T-cell (primary cell): ENCODE results near the gene FAM53B. TPM values are rescaled to one million over a fixed set of nuclear protein-coding genes. Genes with fewer than 3 reads are reported as not detected.
A peak's percentile ranks its signal among the peaks of the same experiment; 100 is the strongest.

Source experiments
- ATAC-seq, 4 experiments: fragments of 200-7000 bp in 3 of 4; fragments of 150-1000 bp in 1 of 4; cut with Tn5 transposase; replicated peaks in 1 of 4; 1 replicate in 3 of 4; 2 replicates in 1 of 4; pipeline ENCODE4 v1.10.0; 2021; ENCODE audit warnings: moderate library complexity in 3 of 4, mild to moderate bottlenecking in 2 of 4, moderate number of reproducible peaks in 1 of 4
- CTCF ChIA-PET, 2 donors: fragments of 300-600 bp; sonication (Branson Sonifier 250); formaldehyde crosslinking; loops; one replicate each; lab custom pipeline; 2022; ENCODE audit warnings: antibody characterized with exemption in 2 of 2; lab: Charles Lee
- POLR2A ChIA-PET, 2 donors: fragments of 300-600 bp; sonication (Branson Sonifier 250); formaldehyde crosslinking; loops; one replicate each; lab custom pipeline; 2022; ENCODE audit warnings: antibody characterized with exemption in 2 of 2; lab: Charles Lee
- DNase-seq, 35 experiments: peaks; one replicate each; pipeline versions ENCODE4 v3.0.0 to v3.0.0-alpha.2; 2013 to 2023
- H3K27ac ChIP-seq: one replicate; pipeline ENCODE4 v1.5.1; 2013; ENCODE audit warnings: low read length
- H3K27me3 ChIP-seq, 2 experiments: replicated peaks in 1 of 2; 1 replicate in 1 of 2; 2 replicates in 1 of 2; pipeline versions ENCODE4 v1.6.1 to v1.7.0; 2013; ENCODE audit warnings: low read length in 1 of 2, mixed read lengths in 1 of 2; ENCODE audit not compliant: control insufficient read depth in 2 of 2, insufficient read depth in 2 of 2; ENCODE audit errors: extremely low read depth in 1 of 2
- H3K36me3 ChIP-seq, 2 donors: 1 replicate in 1 of 2; 2 replicates in 1 of 2; pipeline versions ENCODE4 v1.6.1 to v1.7.0; 2013; ENCODE audit warnings: low read length in 1 of 2; ENCODE audit not compliant: control insufficient read depth in 2 of 2, insufficient read depth in 1 of 2; ENCODE audit errors: extremely low read depth in 1 of 2
- H3K4me1 ChIP-seq, 2 experiments: 1 replicate in 1 of 2; 2 replicates in 1 of 2; pipeline versions ENCODE4 v1.6.1 to v1.7.0; 2013; ENCODE audit warnings: low read length in 2 of 2, mixed read lengths in 1 of 2; ENCODE audit not compliant: insufficient read depth in 2 of 2, control insufficient read depth in 1 of 2; ENCODE audit errors: extremely low read depth in 1 of 2
- H3K4me3 ChIP-seq, 2 donors: 1 replicate in 1 of 2; 2 replicates in 1 of 2; pipeline versions ENCODE4 v1.5.1 to v1.7.0; 2013; ENCODE audit warnings: mild to moderate bottlenecking in 2 of 2, low read length in 1 of 2, moderate library complexity in 1 of 2; ENCODE audit not compliant: control insufficient read depth in 1 of 2; ENCODE audit errors: extremely low read depth in 1 of 2
- H3K9me3 ChIP-seq: 2 replicates; pipeline ENCODE4 v1.7.0; 2013
- H3K27ac Mint-ChIP-seq, 2 donors: one replicate each; pipeline ENCODE4 v1.8.0; 2020 to 2021; ENCODE audit warnings: mild to moderate bottlenecking in 2 of 2, mixed read lengths in 2 of 2
- H3K27me3 Mint-ChIP-seq, 2 donors: one replicate each; pipeline ENCODE4 v1.8.0; 2021 to 2022; ENCODE audit warnings: mixed read lengths in 2 of 2
- H3K36me3 Mint-ChIP-seq: one replicate; pipeline ENCODE4 v1.8.0; 2021; ENCODE audit warnings: mixed read lengths
- H3K4me1 Mint-ChIP-seq, 3 donors: one replicate each; pipeline ENCODE4 v1.8.0; 2020 to 2022; ENCODE audit warnings: mixed read lengths in 3 of 3, mild to moderate bottlenecking in 1 of 3
- H3K4me3 Mint-ChIP-seq, 3 donors: one replicate each; pipeline ENCODE4 v1.8.0; 2020 to 2022; ENCODE audit warnings: mild to moderate bottlenecking in 3 of 3, mixed read lengths in 3 of 3, moderate library complexity in 3 of 3
- H3K9me3 Mint-ChIP-seq, 3 donors: one replicate each; pipeline ENCODE4 v1.8.0; 2020 to 2022; ENCODE audit warnings: mixed read lengths in 3 of 3
- WGBS: methylation state at CpG from one replicate; pipeline ENCODE4 v1.1.5; 2013; ENCODE audit warnings: missing lambda C conversion rate; ENCODE audit not compliant: insufficient coverage; 5-methylcytosine and 5-hydroxymethylcytosine counted together
- total RNA-seq, 35 experiments: library from RNA in 6 of 35; stranded (reverse) in 6 of 35; fragments of 120-200 nt in 1 of 35; gene quantifications; one replicate each; pipeline versions ENCODE4 v1.2.1 to v1.2.4 and lab custom pipeline; 2013 to 2026

Gene FAM53B
- total RNA-seq, 5 donors from 2014 or later (not counting 1 experiment from before 2014, with no cell fraction given) = 39.3 to 86.5 (median 52.3) TPM

DNA sequence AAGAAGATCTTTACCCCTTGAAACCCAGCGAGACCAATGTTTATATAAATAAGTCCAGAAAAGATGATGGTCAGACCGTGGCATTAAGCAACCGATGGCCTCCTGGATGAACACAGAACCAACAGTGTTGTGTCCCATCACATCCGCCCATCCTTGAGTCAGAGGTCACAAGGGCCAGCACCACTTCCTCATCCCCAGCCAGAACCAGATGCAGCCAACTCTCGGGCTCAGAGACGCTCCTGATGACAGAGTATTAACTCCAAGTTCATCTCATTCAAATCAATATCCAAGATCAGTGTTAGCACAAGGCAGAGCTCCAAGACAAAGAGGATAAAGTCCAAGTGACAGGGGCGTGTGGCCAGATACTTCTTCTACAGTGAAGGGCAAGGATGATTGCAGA lies 63.5 kb downstream of the FAM53B start:
- H3K27ac ChIP-seq = no peak overlapping the region
- CTCF ChIA-PET = no interaction called here
- ATAC-seq (no peak), DNase-seq (peak in 1 of 35 experiments; percentile 34)
- Mint-ChIP-seq H3K4me1 (peaks cover 85 to 90% (median 88%) of the 10 kb centered on the region in 3 donors), H3K9me3 (no peaks in the 10 kb centered on the region), H3K27ac (peak overlapping the region; percentile 59 to 96), H3K27me3 (no peaks in the 10 kb centered on the region), H3K4me3 (no peak overlapping the region), H3K36me3 (peaks cover 22% of the 10 kb centered on the region)
- peaks cover 54 to 92% of the 10 kb centered on the region in 2 experiments for H3K4me1 ChIP-seq
- H3K36me3 ChIP-seq = peaks cover 12 to 42% of the 10 kb centered on the region in 2 donors
- POLR2A ChIA-PET = no interaction called here
- 100% methylated on average over 3 of the region's 7 CpGs for WGBS
- H3K4me3 ChIP-seq = no peak overlapping the region
- no peaks in the 10 kb centered on the region for H3K9me3 ChIP-seq
- no peaks in the 10 kb centered on the region for H3K27me3 ChIP-seq

DNA sequence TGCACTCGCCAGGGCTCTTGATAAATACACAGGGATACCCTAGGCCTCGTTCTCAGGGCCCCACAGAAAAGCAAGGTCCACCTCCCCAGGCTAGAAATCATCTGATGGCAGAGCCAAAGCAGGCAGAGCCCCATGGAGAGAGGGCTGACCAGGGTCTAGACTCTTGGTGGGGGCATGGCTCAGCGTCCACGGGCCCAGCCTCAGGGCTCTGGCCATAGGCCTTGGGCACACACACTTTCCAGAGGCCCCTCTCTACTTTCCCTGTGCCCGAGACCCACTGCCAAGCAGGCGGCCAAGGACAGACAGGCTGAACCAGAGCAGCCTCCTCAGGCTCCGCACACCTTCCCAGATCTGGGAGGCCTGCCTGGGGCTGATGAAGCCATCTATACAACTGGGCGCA lies 64.8 kb downstream of the FAM53B start:
- POLR2A ChIA-PET = interaction anchor here in 1 of 2 donors (0.9 to 1.6 kb wide), 2 partner anchors 10 to 38 kb away, joined by 5 to 8 read pairs; no protein-coding TSS in a partner anchor
- peak overlapping the region; percentile 67 for H3K27ac ChIP-seq

DNA sequence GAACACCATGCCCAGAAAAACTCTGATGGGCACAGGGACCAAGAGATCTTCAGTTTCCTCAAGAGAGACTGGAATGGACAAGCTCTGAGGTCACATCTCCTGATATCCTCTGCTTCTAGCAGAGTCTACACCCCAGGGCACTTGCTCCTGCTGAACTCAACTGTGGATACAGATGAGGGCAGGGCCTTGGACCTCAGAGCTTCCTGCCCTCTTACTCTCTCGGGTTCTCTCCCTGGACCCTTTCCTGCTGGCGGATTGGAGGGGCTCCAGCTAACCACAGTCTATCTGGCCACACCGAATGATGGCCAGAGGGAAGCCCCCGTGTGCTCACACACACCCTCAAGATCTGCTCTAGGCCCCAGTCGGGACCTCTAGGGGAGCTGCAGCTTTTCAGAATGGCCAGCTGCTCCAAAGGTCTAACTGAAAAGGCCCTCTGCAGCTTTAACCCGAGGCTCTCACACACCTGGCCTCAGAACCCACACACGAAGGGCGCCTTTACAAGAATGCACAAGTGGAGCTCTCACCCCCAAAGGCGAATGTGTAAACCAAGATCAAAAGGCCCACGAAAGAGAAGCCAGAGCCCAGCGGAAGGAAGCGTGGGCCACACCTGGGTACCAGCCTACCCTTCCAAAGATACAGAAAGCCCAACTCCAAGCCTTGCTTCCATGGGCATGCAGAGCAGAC lies 65.5 kb downstream of the FAM53B start:
- H3K9me3 Mint-ChIP-seq = no peaks in the 10 kb centered on the region
- DNase-seq = peak in 34 of 35 experiments; percentile 36 to 75 (median 56)
- Histone ChIP-seq H3K36me3 (peaks cover 12 to 51% of the 10 kb centered on the region in 2 donors), H3K9me3 (no peaks in the 10 kb centered on the region), H3K4me1 (peaks cover 60 to 94% of the 10 kb centered on the region in 2 experiments), H3K4me3 (peak overlapping the region; percentile 3 to 32), H3K27ac (peak overlapping the region; percentile 67), H3K27me3 (no peaks in the 10 kb centered on the region)
- H3K4me3 Mint-ChIP-seq = peak overlapping the region; percentile 61 to 88 (median 66)
- H3K27me3 Mint-ChIP-seq = no peaks in the 10 kb centered on the region
- H3K4me1 Mint-ChIP-seq = peaks cover 81 to 92% (median 87%) of the 10 kb centered on the region in 3 donors
- H3K27ac Mint-ChIP-seq = peak overlapping the region; percentile 96 to 97
- H3K36me3 Mint-ChIP-seq = peaks cover 24% of the 10 kb centered on the region
- peak; percentile 85 to 94 (median 91) for ATAC-seq
- ChIA-PET POLR2A (interaction anchor here in 1 of 2 donors (0.5 to 1.6 kb wide), 3 partner anchors 10 to 39 kb away, joined by 3 to 8 read pairs (median 5); no protein-coding TSS in a partner anchor), CTCF (interaction anchor here in 1 of 2 donors (0.6 to 2.3 kb wide), 11 partner anchors 10 to 70 kb away, joined by 3 to 26 read pairs (median 4); no protein-coding TSS in a partner anchor)
- 3% methylated on average over 12 of the region's 12 CpGs for WGBS

More for the DNA sequence above, 64.8 kb downstream of the FAM53B start:
- Mint-ChIP-seq H3K27me3 (no peaks in the 10 kb centered on the region), H3K4me1 (peaks cover 85 to 91% (median 88%) of the 10 kb centered on the region in 3 donors), H3K9me3 (no peaks in the 10 kb centered on the region), H3K4me3 (peak overlapping the region; percentile 61 to 88 (median 66)), H3K36me3 (peaks cover 24% of the 10 kb centered on the region), H3K27ac (peak overlapping the region; percentile 96 to 97)
- CTCF ChIA-PET = interaction anchor here (0.6 to 2.3 kb wide), 11 partner anchors 9 to 66 kb away, joined by 3 to 26 read pairs (median 4); no protein-coding TSS in a partner anchor
- no peaks in the 10 kb centered on the region for H3K27me3 ChIP-seq
- 81% methylated on average over 7 of the region's 8 CpGs for WGBS
- no peaks in the 10 kb centered on the region for H3K9me3 ChIP-seq
- peaks cover 58 to 94% of the 10 kb centered on the region in 2 experiments for H3K4me1 ChIP-seq
- DNase-seq (no peak), ATAC-seq (no peak)
- H3K4me3 ChIP-seq = peak overlapping the region in 1 of 2 donors; percentile 32
- H3K36me3 ChIP-seq = peaks cover 12 to 45% of the 10 kb centered on the region in 2 donors

DNA sequence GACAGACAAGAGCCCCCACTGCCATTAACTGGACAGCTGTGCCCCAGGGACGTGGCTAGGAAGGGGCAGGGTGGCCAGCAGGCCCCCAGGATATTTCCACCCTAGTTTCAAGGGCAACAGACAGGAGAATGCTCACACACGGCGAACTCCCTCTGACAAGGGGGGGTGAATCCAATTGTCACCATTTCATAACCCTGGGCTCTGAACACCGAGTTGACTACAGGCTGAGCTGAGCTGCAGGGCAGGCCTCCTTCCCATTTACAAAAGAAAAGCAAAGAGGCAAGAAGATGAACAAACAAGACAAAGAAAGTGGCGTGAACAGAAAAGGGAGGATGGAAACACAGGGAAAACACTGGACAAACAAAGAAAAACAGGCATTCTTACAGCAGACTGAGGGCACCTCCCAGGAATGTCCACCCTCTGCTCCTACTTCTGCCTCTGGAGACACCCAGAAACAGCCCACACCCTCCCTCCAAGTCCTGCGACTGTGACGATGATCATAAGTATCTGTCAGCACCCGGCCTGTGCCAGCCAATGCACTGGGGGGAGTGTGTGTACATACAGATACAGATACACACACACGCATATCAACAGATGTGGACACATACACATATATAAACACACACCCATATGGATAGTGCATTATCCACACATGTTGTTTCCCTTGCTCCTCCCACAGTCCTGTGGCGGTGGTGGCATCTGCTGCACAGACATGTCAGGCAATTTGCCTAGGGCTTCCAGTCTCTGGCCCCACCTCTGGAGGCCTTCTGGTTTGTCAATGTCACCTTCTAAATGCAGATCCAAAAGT lies 66.2 kb downstream of the FAM53B start:
- Histone ChIP-seq H3K27me3 (no peaks in the 10 kb centered on the region), H3K9me3 (no peaks in the 10 kb centered on the region), H3K36me3 (peaks cover 12 to 51% of the 10 kb centered on the region in 2 donors), H3K4me3 (peak overlapping the region; percentile 3 to 32), H3K27ac (peak overlapping the region; percentile 67), H3K4me1 (peaks cover 62 to 97% of the 10 kb centered on the region in 2 experiments)
- DNase-seq = peak in 1 of 35 experiments; percentile 23
- Mint-ChIP-seq H3K4me1 (peaks cover 81 to 92% (median 87%) of the 10 kb centered on the region in 3 donors), H3K36me3 (peaks cover 24% of the 10 kb centered on the region), H3K9me3 (no peaks in the 10 kb centered on the region), H3K27me3 (no peaks in the 10 kb centered on the region), H3K27ac (peak overlapping the region; percentile 96 to 97), H3K4me3 (peak overlapping the region; percentile 61 to 88 (median 66))
- peak in 3 of 4 experiments; percentile 12 to 28 (median 14) for ATAC-seq
- ChIA-PET POLR2A (interaction anchor here in 1 of 2 donors (0.5 to 1.6 kb wide), 3 partner anchors 11 to 40 kb away, joined by 3 to 8 read pairs (median 5); no protein-coding TSS in a partner anchor), CTCF (interaction anchor here in 1 of 2 donors (1.0 to 2.3 kb wide), 8 partner anchors 11 to 64 kb away, joined by 3 to 26 read pairs (median 5); no protein-coding TSS in a partner anchor)
- WGBS = 77% methylated on average over 6 of the region's 10 CpGs

DNA sequence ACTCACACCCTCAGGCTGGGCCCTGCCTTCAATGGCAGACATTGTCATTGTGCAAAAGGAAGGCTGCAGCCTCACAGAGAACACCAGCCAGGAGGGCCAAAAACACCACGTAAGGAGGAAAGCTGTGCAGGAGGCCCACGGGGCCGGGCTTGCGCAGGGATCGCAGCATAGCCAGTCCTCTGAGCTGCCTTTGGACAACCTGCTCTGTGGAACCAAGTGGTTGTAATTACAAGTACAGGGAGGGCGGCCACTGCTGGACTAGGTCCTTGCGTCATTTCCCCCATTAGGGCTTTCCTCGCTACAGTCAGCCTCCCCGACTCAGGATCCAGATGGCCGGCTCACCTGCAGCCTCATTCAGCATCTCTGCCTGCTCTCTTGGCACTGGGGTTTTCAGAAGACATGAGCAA lies 66.9 kb downstream of the FAM53B start:
- Mint-ChIP-seq H3K36me3 (peaks cover 24% of the 10 kb centered on the region), H3K27ac (peak overlapping the region; percentile 96 to 97), H3K4me1 (peaks cover 83 to 93% (median 87%) of the 10 kb centered on the region in 3 donors), H3K27me3 (no peaks in the 10 kb centered on the region), H3K9me3 (no peaks in the 10 kb centered on the region), H3K4me3 (peak overlapping the region in 1 of 3 donors; percentile 88)
- CTCF ChIA-PET = interaction anchor here in 1 of 2 donors (1.6 kb wide), 1 partner anchor 17 kb away, joined by 3 read pairs; no protein-coding TSS in a partner anchor
- peaks cover 12 to 45% of the 10 kb centered on the region in 2 donors for H3K36me3 ChIP-seq
- ATAC-seq (no peak), DNase-seq (no peak)
- H3K27ac ChIP-seq = peak overlapping the region; percentile 67
- peaks cover 69 to 98% of the 10 kb centered on the region in 2 experiments for H3K4me1 ChIP-seq
- POLR2A ChIA-PET = no interaction called here
- no peaks in the 10 kb centered on the region for H3K9me3 ChIP-seq
- no peaks in the 10 kb centered on the region for H3K27me3 ChIP-seq
- H3K4me3 ChIP-seq = no peak overlapping the region
- WGBS = 90% methylated on average over 9 of the region's 10 CpGs
